SHP77 treated with DMSO at 0.1 percent for 48 hours (cell line): Measurements from ENCODE around the gene OR4E1.
"Not testable (repeated sequence)": the region's sequence is repeated elsewhere in the genome, so short reads cannot be mapped to it uniquely, and the experiment has no call there.

ENCODE experiments used
- DNase-seq: peaks from one replicate; lab custom pipeline; 2025; lab: John Stamatoyannopoulos, UW

The OR4E1 gene

GRCh38 chr14:21673718-21674117, at the start of gene OR4E1:
TSS of gene OR4E1 (minus strand) at chr14:21673818. CDS start at chr14:21670935, 2,883 bp downstream.
- no peak for DNase-seq

- DNase-seq = no peak
Measured at GRCh38 chr14:21721504-21721903, 47.9 kb upstream of the OR4E1 start.

GRCh38 chr14:21719841-21720240, 46.2 kb upstream of the OR4E1 start:
- no peak for DNase-seq

- DNase-seq = no peak
Measured at GRCh38 chr14:21714318-21714929, 40.8 kb upstream of the OR4E1 start.

GRCh38 chr14:21712036-21712435, 38.4 kb upstream of the OR4E1 start:
- DNase-seq = no peak

- DNase-seq = peak; percentile 25
Measured at GRCh38 chr14:21711360-21711961, 37.8 kb upstream of the OR4E1 start.

GRCh38 chr14:21704338-21704737, 30.7 kb upstream of the OR4E1 start:
- no peak for DNase-seq

- no peak for DNase-seq
Measured at GRCh38 chr14:21703357-21704326, 30.0 kb upstream of the OR4E1 start.

- DNase-seq = no peak
Measured at GRCh38 chr14:21702316-21702715, 28.7 kb upstream of the OR4E1 start.

GRCh38 chr14:21699551-21699950, 25.9 kb upstream of the OR4E1 start:
- DNase-seq = no peak

- DNase-seq = not testable (repeated sequence)
Measured at GRCh38 chr14:21698538-21698937, 24.9 kb upstream of the OR4E1 start.

GRCh38 chr14:21697662-21698061, 24.0 kb upstream of the OR4E1 start:
- not testable (repeated sequence) for DNase-seq

- DNase-seq = no peak
Measured at GRCh38 chr14:21694425-21694824, 20.8 kb upstream of the OR4E1 start.

- DNase-seq = no peak
Measured at GRCh38 chr14:21686468-21686867, 12.8 kb upstream of the OR4E1 start.

- DNase-seq = no peak
Measured at GRCh38 chr14:21680072-21680471, 6.5 kb upstream of the OR4E1 start.

- no peak for DNase-seq
Measured at GRCh38 chr14:21675566-21675965, 1.9 kb upstream of the OR4E1 start.

GRCh38 chr14:21672116-21672515, 1.5 kb downstream of the OR4E1 start:
- DNase-seq = no peak

GRCh38 chr14:21671371-21671770, 2.2 kb downstream of the OR4E1 start:
- no peak for DNase-seq

GRCh38 chr14:21669284-21669683, 4.3 kb downstream of the OR4E1 start:
- DNase-seq = no peak

GRCh38 chr14:21668377-21668776, 5.2 kb downstream of the OR4E1 start:
- no peak for DNase-seq

- no peak for DNase-seq
Measured at GRCh38 chr14:21656980-21657379, 16.6 kb downstream of the OR4E1 start.

- no peak for DNase-seq
Measured at GRCh38 chr14:21654215-21654614, 19.4 kb downstream of the OR4E1 start.
